Glutamatergic neuron (in vitro differentiated cells): ENCODE data around the gene UGT1A3. TPM values are rescaled to one million over a fixed set of nuclear protein-coding genes. Genes with fewer than 3 reads are reported as not detected.

Source experiments
- DNase-seq: peaks from one replicate; pipeline ENCODE4 v3.0.0; 2022
- H3K27ac Mint-ChIP-seq: one replicate; pipeline ENCODE4 v1.8.0; 2020; ENCODE audit warnings: mild to moderate bottlenecking, mixed read lengths, inconsistent platforms; ENCODE audit not compliant: unreplicated experiment
- H3K27me3 Mint-ChIP-seq: one replicate; pipeline ENCODE4 v1.8.0; 2020; ENCODE audit warnings: mild to moderate bottlenecking, moderate library complexity, mixed read lengths, inconsistent platforms; ENCODE audit not compliant: unreplicated experiment
- H3K36me3 Mint-ChIP-seq: one replicate; pipeline ENCODE4 v1.8.0; 2020; ENCODE audit warnings: mild to moderate bottlenecking, mixed read lengths, inconsistent platforms; ENCODE audit not compliant: unreplicated experiment
- H3K4me1 Mint-ChIP-seq: one replicate; pipeline ENCODE4 v1.8.0; 2020; ENCODE audit warnings: mild to moderate bottlenecking, low read depth, mixed read lengths, inconsistent platforms; ENCODE audit not compliant: unreplicated experiment
- H3K4me3 Mint-ChIP-seq: one replicate; pipeline ENCODE4 v1.8.0; 2020; ENCODE audit warnings: mild to moderate bottlenecking, mixed read lengths, inconsistent platforms; ENCODE audit not compliant: unreplicated experiment
- H3K9me3 Mint-ChIP-seq: one replicate; pipeline ENCODE4 v1.8.0; 2020; ENCODE audit warnings: mild to moderate bottlenecking, moderate library complexity, mixed read lengths, inconsistent platforms; ENCODE audit not compliant: unreplicated experiment
- CTCF ChIP-seq: fragments of 200-600 bp; sonication (generic); IDR thresholded peaks from one replicate; pipeline ENCODE4 v1.5.0; 2021; ENCODE audit not compliant: partially characterized antibody, unreplicated experiment
- total RNA-seq: library from RNA; stranded (reverse); fragmentation: NEBNext Ultra II Directional; extraction: Animal tissue kit (Norgen Biotek cat#: 25700); gene quantifications from one replicate; pipeline ENCODE4 v1.2.1, GENCODE V29; 2021; ENCODE audit not compliant: unreplicated experiment

The UGT1A3 gene
- total RNA-seq, 1 donor from 2014 or later, result not detected

DNA sequence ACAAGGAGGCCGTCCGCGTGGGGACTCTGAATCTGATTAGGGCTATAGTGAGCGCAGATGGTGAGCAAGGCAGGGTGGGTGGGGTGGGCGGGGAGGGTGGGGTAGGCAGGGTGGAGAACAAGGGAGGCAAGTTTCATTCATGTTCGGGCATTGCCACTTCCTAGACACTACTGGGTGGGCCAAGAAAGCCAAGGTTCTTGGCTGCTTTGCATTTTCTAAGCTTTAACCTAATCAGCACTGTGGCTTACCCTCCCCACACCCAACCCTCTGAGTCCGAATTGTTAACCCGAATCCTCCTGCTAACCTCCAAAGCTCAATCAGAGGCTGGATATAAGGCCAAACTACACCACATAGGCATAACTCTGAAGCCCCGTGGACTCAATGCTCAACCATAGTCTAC, 67.4 kb downstream of the UGT1A3 start:
- no peak for TF ChIP-seq CTCF
- Mint-ChIP-seq H3K9me3 (peaks cover 9% of the 10 kb centered on the region), H3K4me1 (peaks cover 3% of the 10 kb centered on the region), H3K27ac (no peak overlapping the region), H3K27me3 (peaks cover 6% of the 10 kb centered on the region), H3K4me3 (no peak overlapping the region), H3K36me3 (no peaks in the 10 kb centered on the region)
- no peak for DNase-seq

GRCh38 chr2:233798335-233799086, 69.7 kb downstream of the UGT1A3 start:
- no peak for DNase-seq
- no peak overlapping the region for H3K4me3 Mint-ChIP-seq
- peaks cover 3% of the 10 kb centered on the region for H3K27me3 Mint-ChIP-seq
- peaks cover 9% of the 10 kb centered on the region for H3K9me3 Mint-ChIP-seq
- peaks cover 3% of the 10 kb centered on the region for H3K4me1 Mint-ChIP-seq
- H3K36me3 Mint-ChIP-seq, result no peaks in the 10 kb centered on the region
- no peak for TF ChIP-seq CTCF
- H3K27ac Mint-ChIP-seq, result no peak overlapping the region

- H3K36me3 Mint-ChIP-seq, result no peaks in the 10 kb centered on the region
- DNase-seq, result no peak
- H3K27ac Mint-ChIP-seq, result no peak overlapping the region
- H3K9me3 Mint-ChIP-seq, result peaks cover 9% of the 10 kb centered on the region
- TF ChIP-seq CTCF, result no peak
- peaks cover 3% of the 10 kb centered on the region for H3K4me1 Mint-ChIP-seq
- H3K27me3 Mint-ChIP-seq, result peaks cover 3% of the 10 kb centered on the region
- no peak overlapping the region for H3K4me3 Mint-ChIP-seq
Measured at GRCh38 chr2:233799087-233799665, 70.3 kb downstream of the UGT1A3 start.

DNA sequence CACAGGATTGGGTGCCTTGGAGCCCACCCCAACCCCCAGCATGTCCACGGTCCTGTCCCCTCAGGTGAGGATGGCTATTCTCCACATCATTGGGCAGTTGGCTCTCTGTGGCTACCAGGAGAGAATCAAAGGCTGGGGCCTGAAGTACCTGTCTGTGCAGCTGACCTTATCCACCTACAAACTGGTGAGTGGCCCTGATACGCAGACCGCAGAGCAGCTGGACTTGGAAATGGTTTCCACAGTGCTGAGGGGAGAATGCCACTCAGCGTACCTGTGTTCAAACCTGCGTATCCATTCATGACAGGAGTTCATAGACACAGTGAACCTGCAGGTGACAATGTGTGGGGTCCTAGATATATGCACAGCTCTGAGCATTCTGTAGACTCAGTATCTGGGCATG, 70.9 kb downstream of the UGT1A3 start:
- H3K9me3 Mint-ChIP-seq, result peaks cover 9% of the 10 kb centered on the region
- H3K27me3 Mint-ChIP-seq, result peaks cover 4% of the 10 kb centered on the region
- H3K4me3 Mint-ChIP-seq, result no peak overlapping the region
- no peak overlapping the region for H3K27ac Mint-ChIP-seq
- no peak for TF ChIP-seq CTCF
- H3K36me3 Mint-ChIP-seq, result no peaks in the 10 kb centered on the region
- no peak for DNase-seq
- H3K4me1 Mint-ChIP-seq, result peaks cover 3% of the 10 kb centered on the region

DNA sequence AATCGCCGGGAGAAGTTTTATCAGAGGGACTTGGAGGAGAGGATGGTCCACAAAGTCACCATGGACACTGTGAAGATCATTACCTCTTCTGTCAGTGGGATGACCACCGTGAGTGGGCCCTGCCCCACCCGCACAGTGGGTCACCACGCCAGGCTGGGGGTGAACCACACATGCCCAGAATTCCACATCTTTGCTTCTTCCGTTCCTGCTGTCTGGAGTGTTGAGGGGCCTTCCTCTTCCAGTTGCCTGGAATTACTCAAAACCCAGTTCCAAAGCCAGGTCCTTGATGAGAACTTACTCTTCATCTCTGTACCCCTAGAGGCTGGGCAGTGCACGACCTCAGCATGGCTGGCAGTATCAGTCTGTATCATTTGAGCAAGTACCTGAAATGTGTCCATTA, 71.4 kb downstream of the UGT1A3 start:
- Mint-ChIP-seq H3K4me1 (peaks cover 3% of the 10 kb centered on the region), H3K4me3 (no peak overlapping the region), H3K27me3 (peaks cover 4% of the 10 kb centered on the region), H3K9me3 (peaks cover 4% of the 10 kb centered on the region), H3K27ac (no peak overlapping the region), H3K36me3 (no peaks in the 10 kb centered on the region)
- TF ChIP-seq CTCF, result no peak
- no peak for DNase-seq
